OCI-LY3 (cell line): ENCODE measurements around the gene MDFIC.

Source experiments
- H2AFZ ChIP-seq: fragments of 200-600, 300-600 bp; shearing (Covaris generic); 2 replicates; pipeline ENCODE4 v1.6.0; 2014; ENCODE audit warnings: antibody characterized with exemption, low read depth, low read length
- H3K27ac ChIP-seq: fragments of 200-600, 300-600 bp; sonication (generic); 2 replicates; pipeline ENCODE4 v1.5.1; 2014; ENCODE audit warnings: mild to moderate bottlenecking, low read length, moderate library complexity, mixed read lengths
- H3K27me3 ChIP-seq: fragments of 200-600, 300-600 bp; sonication (generic); 2 replicates; pipeline ENCODE4 v1.6.1; 2014; ENCODE audit warnings: low read depth, low read length, mixed read lengths
- H3K36me3 ChIP-seq: fragments of 200-600, 300-600 bp; sonication (generic); replicated peaks from 2 replicates; pipeline ENCODE3; 2014; ENCODE audit warnings: low read depth, low read length, mixed read lengths
- H3K4me1 ChIP-seq: fragments of 300-600, 200-600 bp; sonication (generic); 2 replicates; pipeline ENCODE4 v1.6.1; 2014; ENCODE audit warnings: low read length, mixed read lengths
- H3K4me2 ChIP-seq: fragments of 200-600, 300-600 bp; sonication (generic); 2 replicates; pipeline ENCODE4 v1.6.1; 2014; ENCODE audit warnings: low read length, mixed read lengths
- H3K4me3 ChIP-seq: fragments of 300-600, 200-600 bp; sonication (generic); 2 replicates; pipeline ENCODE4 v1.5.1; 2014; ENCODE audit warnings: antibody characterized with exemption, mild to moderate bottlenecking, low read length, moderate library complexity
- H3K79me2 ChIP-seq: fragments of 300-600, 200-600 bp; shearing (Covaris generic); 2 replicates; pipeline ENCODE4 v1.6.1; 2014; ENCODE audit warnings: mild to moderate bottlenecking, low read length, mixed read lengths
- H3K9ac ChIP-seq: fragments of 300-600, 200-600 bp; shearing (Covaris generic); 2 replicates; pipeline ENCODE4 v1.6.0; 2014; ENCODE audit warnings: mild to moderate bottlenecking, low read length, moderate library complexity
- H3K9me3 ChIP-seq: fragments of 200-600, 300-600 bp; shearing (Covaris generic); 2 replicates; pipeline ENCODE4 v1.6.1; 2014; ENCODE audit warnings: low read length, mixed read lengths; ENCODE audit not compliant: insufficient read depth
- H4K20me1 ChIP-seq: fragments of 200-600, 300-600 bp; sonication (generic); 2 replicates; pipeline ENCODE4 v1.6.1; 2016; ENCODE audit warnings: low read length, mixed read lengths; ENCODE audit not compliant: insufficient read depth
- CTCF ChIP-seq: fragments of 200-600, 300-600 bp; sonication (generic); IDR thresholded peaks from 2 replicates; pipeline ENCODE4 v1.5.1; 2014; ENCODE audit warnings: antibody characterized with exemption, low read length, low read depth
- EZH2phosphoT487 ChIP-seq: fragments of 200-600 bp; shearing (Covaris generic); IDR thresholded peaks from 2 replicates; pipeline ENCODE4 v1.6.1; 2018; ENCODE audit warnings: antibody characterized with exemption, mixed run types, low read depth

MDFIC gene

GRCh38 chr7:115032715-115033703, 111.1 kb downstream of the MDFIC start:
- TF ChIP-seq EZH2phosphoT487 (no peak), CTCF (no peak)
- H3K79me2 ChIP-seq = no peaks in the 10 kb centered on the region
- no peaks in the 10 kb centered on the region for H4K20me1 ChIP-seq

DNA sequence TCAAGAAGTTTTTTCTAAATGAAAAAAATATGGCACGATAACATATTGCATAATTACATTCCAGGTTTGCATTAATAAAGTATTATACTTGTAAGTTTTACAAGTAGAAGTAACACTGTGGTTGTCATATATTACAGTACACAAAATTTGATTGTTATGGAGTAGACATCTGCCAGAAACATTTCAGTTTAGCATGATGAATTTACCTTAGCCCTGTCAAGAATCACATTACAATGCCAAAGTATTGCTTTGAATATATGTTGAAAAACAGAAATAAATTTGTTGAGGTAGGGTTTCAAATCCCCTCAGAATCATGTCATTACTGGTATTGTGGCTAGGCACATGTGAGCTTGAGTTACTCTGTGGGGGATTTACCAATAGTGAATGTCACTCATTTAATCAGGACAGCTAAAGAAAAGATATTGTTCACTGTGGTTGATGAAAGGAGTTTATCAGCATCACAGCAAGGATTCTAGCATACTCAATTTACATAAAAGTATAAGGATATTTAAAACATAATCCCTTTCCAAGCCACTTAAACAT, 112.1 kb downstream of the MDFIC start:
- Histone ChIP-seq H3K9ac (no peak overlapping the region), H3K9me3 (no peaks in the 10 kb centered on the region), H3K27me3 (no peaks in the 10 kb centered on the region), H3K79me2 (no peaks in the 10 kb centered on the region), H3K36me3 (no peaks in the 10 kb centered on the region), H3K4me2 (no peak overlapping the region), H3K27ac (no peak overlapping the region), H2AFZ (no peak overlapping the region), H4K20me1 (no peaks in the 10 kb centered on the region), H3K4me1 (peaks cover 28% of the 10 kb centered on the region), H3K4me3 (no peak overlapping the region)
- no peak for TF ChIP-seq CTCF
- TF ChIP-seq EZH2phosphoT487 = no peak

More at GRCh38 chr7:115032715-115033703, 111.1 kb downstream of the MDFIC start:
- Histone ChIP-seq H3K4me3 (no peak overlapping the region), H3K36me3 (no peaks in the 10 kb centered on the region), H3K4me2 (no peak overlapping the region), H3K9me3 (no peaks in the 10 kb centered on the region), H3K4me1 (peaks cover 28% of the 10 kb centered on the region), H2AFZ (no peak overlapping the region), H3K27me3 (no peaks in the 10 kb centered on the region), H3K27ac (no peak overlapping the region), H3K9ac (no peak overlapping the region)

- TF ChIP-seq EZH2phosphoT487 (no peak), CTCF (no peak)
- no peak overlapping the region for H3K4me2 ChIP-seq
- no peaks in the 10 kb centered on the region for H3K36me3 ChIP-seq
Observed at GRCh38 chr7:115034515-115034914, 112.6 kb downstream of the MDFIC start.

DNA sequence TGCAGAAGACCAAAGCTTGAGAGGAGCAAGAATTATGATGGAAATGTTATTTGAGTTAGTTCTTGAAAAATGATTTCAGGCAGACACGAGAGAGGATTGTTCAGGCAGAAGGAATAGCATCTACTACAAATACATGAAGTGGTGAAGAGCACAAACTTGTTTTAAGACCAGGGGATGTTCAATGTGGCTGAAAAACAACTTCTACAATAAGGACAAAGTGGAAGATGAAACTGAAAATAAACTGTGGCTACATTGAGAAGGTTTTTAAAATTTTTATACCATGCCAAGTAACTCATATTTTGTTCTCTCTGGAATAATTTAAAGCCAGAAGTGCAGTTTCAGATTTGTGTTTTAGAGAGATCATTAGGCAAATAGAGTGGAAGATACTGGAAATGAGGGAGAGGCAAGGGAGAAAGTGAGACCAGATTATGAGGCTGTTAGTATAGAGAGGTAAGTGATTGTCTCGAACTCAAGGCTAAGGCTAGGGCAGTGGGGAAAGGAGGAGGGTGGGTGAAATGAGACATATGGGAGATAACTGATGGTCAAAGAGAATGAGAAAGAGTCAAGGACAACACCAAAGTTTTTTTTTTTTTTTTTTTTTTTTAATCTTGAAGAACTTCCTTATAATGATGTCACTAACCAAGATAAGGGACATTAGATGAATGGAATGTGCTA, 115.4 kb downstream of the MDFIC start:
- H4K20me1 ChIP-seq = no peaks in the 10 kb centered on the region
- no peak overlapping the region for H3K9ac ChIP-seq
- peak overlapping the region; percentile 59 for H2AFZ ChIP-seq
- TF ChIP-seq EZH2phosphoT487 = no peak
- TF ChIP-seq CTCF = no peak
- H3K27ac ChIP-seq = no peak overlapping the region
- no peaks in the 10 kb centered on the region for H3K79me2 ChIP-seq
- peaks cover 28% of the 10 kb centered on the region for H3K4me1 ChIP-seq
- H3K9me3 ChIP-seq = no peaks in the 10 kb centered on the region
- peak overlapping the region; percentile 19; the same call in 1 of the 2 replicates for H3K4me3 ChIP-seq
- no peaks in the 10 kb centered on the region for H3K27me3 ChIP-seq
- H3K4me2 ChIP-seq = peak overlapping the region; percentile 48
- H3K36me3 ChIP-seq = no peaks in the 10 kb centered on the region

More at GRCh38 chr7:115034515-115034914, 112.6 kb downstream of the MDFIC start:
- no peak overlapping the region for H3K27ac ChIP-seq
- H3K4me3 ChIP-seq = no peak overlapping the region
- no peaks in the 10 kb centered on the region for H4K20me1 ChIP-seq
- no peak overlapping the region for H3K9ac ChIP-seq
- H3K9me3 ChIP-seq = no peaks in the 10 kb centered on the region
- H3K79me2 ChIP-seq = no peaks in the 10 kb centered on the region
- H2AFZ ChIP-seq = no peak overlapping the region
- H3K27me3 ChIP-seq = no peaks in the 10 kb centered on the region
- peaks cover 28% of the 10 kb centered on the region for H3K4me1 ChIP-seq
